ENCODE results near the gene BARX1.
A peak's percentile ranks its signal among the peaks of the same experiment; 100 is the strongest.
"Not testable (repeated sequence)": the region's sequence is repeated elsewhere in the genome, so short reads cannot be mapped to it uniquely, and the experiment has no call there.

Gene BARX1

GRCh38 chr9:93965830-93966577 is 10.8 kb upstream of the BARX1 start:
- DNase-seq, result no peak

GRCh38 chr9:93964685-93965084 is 9.5 kb upstream of the BARX1 start:
- no peak for DNase-seq

- no peak for DNase-seq
Measured at GRCh38 chr9:93963969-93964368, 8.8 kb upstream of the BARX1 start.

GRCh38 chr9:93963489-93963888 is 8.3 kb upstream of the BARX1 start:
- DNase-seq, result not testable (repeated sequence)

GRCh38 chr9:93962561-93963440 is 7.6 kb upstream of the BARX1 start:
- peak; percentile 82 for DNase-seq

GRCh38 chr9:93962017-93962416 is 6.9 kb upstream of the BARX1 start:
- no peak for DNase-seq

- no peak for DNase-seq
Measured at GRCh38 chr9:93960971-93961841, 6.1 kb upstream of the BARX1 start.

- no peak for DNase-seq
Measured at GRCh38 chr9:93960221-93960970, 5.2 kb upstream of the BARX1 start.

- no peak for DNase-seq
Measured at GRCh38 chr9:93959739-93960154, 4.6 kb upstream of the BARX1 start.

GRCh38 chr9:93958819-93959682 is 3.9 kb upstream of the BARX1 start:
- DNase-seq, result no peak

- DNase-seq, result no peak
Measured at GRCh38 chr9:93958121-93958818, 3.1 kb upstream of the BARX1 start.

GRCh38 chr9:93955981-93956784 is 1.0 kb upstream of the BARX1 start:
- DNase-seq, result no peak

- DNase-seq, result no peak
Measured at GRCh38 chr9:93954434-93955061, 607 bp downstream of the BARX1 start.

GRCh38 chr9:93953496-93954433 is 1.4 kb downstream of the BARX1 start:
- no peak for DNase-seq

- no peak for DNase-seq
Measured at GRCh38 chr9:93952784-93953495, 2.2 kb downstream of the BARX1 start.

- DNase-seq, result no peak
Measured at GRCh38 chr9:93952119-93952783, 2.9 kb downstream of the BARX1 start.

GRCh38 chr9:93951655-93952118 is 3.5 kb downstream of the BARX1 start:
- DNase-seq, result no peak

Data from activated CD4-positive, alpha-beta T cell treated with anti-CD3 and anti-CD28 coated beads, Interleukin-10, Interleukin-2, amounts not matched to agents 100 ng/mL and 50 ng/mL, durations not matched to agents 16 hours and 8 hours (primary cell).